Measurements from ENCODE around the gene CSH1.
A peak's percentile ranks its signal among the peaks of the same experiment; 100 is the strongest.
"Not testable (repeated sequence)": the region's sequence is repeated elsewhere in the genome, so short reads cannot be mapped to it uniquely, and the experiment has no call there.

Gene CSH1

DNA sequence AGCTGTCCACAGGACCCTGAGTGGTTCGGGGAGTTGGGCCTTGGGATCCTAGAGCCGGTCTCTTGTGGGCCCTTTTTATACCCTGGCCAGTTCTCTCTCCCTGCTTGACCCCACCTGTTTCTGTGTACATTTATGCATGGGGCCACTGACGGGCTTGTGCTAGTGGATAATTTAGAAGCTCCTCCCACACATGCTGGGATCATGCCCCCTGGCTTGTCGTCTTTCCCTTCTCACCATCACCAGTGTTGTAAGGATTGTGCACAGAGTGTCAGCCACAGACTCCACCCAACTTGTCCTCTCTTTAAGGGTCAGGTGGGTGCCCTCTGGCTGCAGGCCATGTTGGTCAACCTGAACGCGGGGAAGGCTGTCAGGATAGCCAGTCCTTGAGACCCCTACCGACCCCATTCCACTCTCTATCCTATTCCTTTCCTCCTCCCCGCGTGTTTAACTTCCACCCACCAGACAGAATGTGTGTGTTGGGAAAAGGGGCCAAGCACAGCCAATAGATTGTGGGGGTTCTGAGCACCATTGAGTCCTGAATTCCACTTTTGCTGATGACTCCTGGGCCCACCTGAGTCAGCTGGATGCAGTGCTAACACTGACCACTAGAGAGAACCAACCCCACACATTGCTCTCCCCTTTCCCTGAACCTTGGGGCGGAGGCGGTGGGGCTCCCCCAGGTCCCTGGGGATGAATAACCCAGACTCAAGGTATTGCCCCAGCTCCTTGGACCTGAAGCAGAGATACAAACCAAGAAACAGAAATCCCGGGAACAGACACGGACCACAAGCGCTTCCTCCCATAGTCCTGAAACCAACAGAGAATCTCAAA, at the start of gene CSH1:
Gene CSH1 (minus strand): TSS at position 51 of the 831 bp plus-strand sequence. CDS start 63 bp downstream, outside the sequence.
- not testable (repeated sequence) for DNase-seq

DNA sequence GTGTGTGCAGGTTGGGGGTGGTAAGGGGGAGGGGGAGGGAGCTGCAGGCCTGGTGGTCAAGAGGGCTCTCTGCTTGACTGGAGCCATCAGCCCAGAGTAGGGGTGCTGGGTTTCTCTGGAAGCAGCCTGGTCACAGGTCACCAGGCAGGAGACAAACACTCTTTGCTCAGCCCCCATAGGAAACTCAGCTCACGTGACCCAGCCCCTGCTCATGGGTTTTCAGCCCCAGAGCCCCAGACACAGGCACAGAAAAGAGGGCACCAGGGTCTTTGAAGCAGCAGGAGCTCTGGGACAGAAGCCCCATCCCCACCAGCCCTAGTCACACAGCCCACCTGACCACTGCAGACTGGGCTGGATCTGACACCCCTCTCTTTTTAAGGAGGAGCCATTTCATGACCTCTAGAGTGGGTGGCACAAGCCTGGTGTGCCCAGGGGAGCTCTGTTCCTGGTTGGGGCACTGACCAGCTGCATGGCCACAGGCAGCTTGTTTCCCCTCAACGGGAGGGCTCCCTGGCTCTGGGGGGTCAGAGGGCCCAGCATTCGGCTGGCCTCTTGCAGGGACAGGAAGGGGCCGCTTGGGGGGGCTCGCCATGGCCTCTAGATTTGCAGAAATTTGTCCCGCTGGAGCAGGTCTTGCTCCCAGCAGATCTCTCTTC, 49.5 kb upstream of the CSH1 start:
- DNase-seq, result no peak

DNA sequence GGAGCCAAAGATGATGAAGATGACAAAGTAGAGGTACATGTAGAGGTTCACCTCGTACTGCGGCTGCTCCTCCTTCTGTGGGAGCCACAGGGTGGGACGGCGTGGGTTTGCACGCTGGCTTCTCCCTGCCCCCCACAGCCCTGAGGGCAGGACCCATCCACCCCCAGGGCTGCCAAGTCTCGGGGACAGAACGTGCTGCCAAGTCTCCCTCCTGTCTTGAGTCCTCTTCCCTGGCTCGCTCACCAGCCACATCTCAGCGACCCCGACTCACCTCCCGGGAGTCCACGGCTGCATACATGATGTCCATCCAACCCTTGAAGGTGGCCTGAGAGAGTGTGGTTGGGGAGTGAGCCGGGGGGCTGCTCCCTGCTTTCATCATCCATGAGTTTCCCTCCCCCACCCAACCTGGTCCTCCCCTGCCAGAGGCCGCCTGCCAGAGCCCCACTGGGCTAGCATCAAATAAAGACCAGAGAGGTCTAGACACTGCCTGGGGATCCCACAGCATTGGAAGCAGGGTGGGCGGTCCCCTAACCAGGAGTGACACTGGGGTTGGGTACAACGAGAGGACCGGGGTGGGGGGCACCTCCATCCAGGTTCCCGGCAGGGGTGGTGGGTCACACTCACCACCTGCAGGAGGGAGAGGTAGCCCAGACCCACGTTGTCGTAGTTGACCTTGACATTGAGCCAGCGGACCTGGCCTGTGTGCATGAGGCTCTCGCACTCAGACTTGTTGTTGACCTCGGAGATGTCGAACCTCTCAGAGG, 48.5 kb upstream of the CSH1 start:
- no peak for DNase-seq

DNA sequence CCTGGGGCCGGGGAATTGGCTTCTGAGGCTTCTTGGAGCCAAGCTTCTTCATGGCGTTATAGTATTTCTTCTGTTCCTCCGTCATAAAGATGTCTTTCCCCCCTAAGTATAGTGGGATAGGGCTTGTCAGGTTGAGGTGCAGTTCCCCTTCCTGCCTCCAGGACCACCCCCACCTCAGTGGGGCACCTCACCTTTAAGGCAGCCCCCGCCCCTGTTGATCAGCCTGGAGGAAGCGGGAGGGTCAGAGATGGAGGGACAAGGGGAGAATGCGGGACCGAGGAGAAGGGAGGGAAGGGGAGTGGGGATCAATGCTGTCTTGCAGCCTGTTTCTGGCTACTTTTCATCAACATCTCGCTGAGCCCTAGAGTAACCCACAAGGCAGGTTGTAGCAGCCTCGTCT, 47.4 kb upstream of the CSH1 start:
- DNase-seq, result no peak

DNA sequence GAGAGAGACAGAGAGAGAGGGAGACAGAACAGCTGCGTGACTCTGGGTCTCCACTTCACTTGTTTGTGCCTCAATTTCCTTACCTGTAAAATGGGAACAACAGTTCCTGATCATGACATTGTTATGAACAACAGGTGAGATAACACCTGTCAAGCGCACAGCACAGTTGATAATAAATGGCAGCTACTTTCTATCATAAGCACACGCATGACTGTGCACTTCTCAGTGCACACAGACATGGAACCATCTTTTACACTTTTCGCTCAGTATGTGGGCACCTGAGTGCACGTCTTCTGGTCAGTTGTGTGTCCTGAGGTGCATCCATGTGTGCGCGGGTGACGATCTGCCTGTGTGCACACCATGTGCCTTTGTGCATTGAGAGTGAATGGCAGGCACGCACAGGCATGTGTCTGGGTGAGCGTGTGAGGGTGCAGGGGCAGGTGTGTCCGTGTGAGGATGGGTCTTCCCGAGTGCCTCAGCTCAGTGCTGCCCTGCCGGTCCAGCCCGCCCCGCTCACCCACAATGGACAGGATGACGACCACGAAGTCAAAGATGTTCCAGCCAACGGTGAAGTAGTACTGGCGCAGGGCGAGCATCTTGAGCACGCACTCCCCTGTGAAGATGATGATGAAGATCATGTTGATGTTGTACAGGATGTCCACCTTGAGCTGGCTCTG, 46.1 kb upstream of the CSH1 start:
- DNase-seq, result no peak

DNA sequence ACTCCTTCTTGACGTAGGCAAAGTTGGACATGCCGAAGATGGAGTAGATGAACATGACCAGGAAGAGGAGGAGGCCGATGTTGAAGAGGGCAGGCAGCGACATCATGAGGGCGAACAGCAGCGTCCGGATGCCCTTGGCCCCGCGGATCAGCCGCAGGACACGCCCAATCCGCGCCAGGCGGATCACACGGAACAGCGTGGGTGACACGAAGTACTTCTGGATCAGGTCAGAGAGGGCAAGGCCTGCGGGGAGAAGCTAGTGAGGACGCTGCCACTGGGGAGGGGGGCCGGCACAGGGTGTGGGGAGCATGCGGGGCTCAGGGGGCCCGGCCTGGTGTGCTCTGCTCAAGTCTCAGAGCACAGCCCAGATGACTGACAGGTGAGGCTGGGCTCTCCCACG, 45.4 kb upstream of the CSH1 start:
- DNase-seq, result no peak

DNA sequence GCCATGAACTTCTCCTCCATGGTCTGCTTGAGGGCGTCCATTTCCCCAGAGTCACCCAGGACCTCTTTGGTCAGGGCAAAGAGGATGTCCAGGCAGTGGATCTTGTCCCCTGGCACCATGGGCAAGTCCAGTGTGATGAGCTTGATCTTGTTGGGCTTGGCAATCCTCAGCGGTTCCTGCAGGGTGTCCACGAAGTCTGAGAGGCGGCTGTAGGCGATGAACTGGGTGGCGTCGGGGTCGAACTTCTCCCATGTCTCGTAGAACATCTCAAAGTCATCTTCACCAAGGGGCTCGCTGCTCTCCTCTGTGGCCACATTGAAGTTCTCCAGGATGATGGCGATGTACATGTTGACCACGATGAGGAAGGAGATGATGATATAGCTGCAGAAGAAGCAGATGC, 44.8 kb upstream of the CSH1 start:
- no peak for DNase-seq

DNA sequence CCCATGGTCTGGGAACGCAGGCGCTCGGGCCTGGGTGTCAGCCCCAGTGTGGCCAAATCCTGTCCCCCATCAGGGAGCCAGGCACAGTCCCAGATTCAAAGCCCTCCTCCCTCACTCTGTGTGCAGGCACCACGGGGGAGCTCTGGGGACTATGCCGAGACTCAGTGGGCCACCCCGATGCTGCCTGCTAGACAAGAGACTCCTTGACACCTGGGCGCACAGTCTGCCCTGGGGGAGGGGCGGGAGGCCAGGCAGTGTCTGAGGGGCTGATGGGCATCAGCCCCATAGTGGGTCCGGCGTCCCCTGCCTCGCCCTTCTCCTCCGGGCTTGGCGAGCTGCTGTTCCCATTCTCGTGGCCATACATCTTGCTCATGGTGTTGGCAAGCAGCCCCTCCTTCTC, 44.2 kb upstream of the CSH1 start:
- no peak for DNase-seq

DNA sequence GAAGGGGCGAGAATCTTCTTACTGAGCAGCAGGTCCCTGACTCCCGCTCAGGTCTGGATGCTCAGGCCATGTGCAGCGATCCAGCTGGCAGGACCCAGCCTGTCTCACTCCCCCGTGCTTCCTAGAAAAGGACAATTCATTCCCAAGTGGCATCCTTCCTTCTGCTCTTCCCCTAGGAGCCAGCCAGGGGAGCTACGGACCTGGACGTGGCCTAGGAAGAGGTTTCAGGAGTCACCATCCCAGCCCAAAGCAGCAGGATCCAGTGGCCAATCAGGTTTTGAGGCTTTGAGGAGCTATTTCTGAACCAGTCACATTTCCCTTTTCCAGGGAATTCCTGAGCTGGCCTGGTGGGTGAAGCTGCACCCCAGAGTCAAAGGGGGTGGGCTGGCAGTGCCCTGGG, 43.5 kb upstream of the CSH1 start:
- DNase-seq, result no peak

DNA sequence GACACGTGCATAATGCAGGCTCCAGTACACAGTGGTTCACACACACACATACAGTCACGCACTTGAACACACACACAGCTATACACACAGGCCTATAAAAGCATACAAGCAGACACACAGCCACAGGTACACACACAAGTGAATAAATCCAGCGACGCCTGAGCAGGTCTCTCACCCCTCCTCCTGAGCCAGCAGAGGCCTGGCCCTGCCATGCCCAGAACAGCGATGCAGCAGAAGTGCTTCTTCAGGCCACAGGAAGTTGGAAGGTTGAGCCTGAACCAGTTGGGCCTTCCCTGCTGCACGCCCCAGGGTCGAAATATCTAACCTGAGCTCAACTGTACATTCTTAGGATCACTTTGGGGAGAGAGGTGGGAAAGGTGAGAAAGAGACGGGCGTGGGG, 43.0 kb upstream of the CSH1 start:
- DNase-seq, result no peak

DNA sequence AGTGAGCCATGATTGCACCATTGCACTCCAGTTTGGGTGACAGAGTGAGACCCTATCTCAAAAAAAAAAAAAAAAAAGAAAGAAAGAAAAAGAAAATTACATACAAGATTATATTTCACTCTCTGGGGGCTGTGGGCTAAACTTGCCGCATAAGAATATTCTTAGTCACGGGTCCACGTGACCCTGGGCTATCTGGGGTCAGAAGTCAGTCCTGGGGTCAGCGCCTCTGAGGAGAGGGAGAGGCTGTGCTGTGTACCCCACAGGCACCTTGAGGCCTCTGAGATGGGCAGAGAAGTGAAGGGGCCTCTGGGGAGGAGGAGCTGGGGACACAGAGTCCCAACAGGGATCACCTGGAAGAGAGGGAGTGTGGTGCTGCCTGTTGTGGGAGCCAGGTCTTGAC, 41.5 kb upstream of the CSH1 start:
- no peak for DNase-seq

DNA sequence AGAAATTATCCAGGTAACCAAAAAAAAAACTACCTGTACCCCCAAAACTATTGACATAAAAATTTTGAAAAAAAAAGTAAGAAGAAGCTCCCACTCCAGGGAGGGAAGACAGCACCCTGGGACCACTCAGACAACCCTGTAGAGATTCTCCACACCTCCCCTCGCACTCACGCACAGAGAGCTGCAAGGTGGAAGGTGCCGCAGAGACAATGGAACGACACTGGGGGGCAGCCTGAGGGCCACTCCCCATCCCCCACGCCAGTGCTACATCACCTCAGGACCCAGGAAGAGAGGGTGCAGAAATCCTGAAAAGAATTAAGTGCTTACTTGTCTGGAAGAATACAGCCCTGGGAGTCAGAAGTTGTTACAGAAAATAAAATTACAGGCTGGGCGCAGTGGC, 40.9 kb upstream of the CSH1 start:
- DNase-seq, result no peak

DNA sequence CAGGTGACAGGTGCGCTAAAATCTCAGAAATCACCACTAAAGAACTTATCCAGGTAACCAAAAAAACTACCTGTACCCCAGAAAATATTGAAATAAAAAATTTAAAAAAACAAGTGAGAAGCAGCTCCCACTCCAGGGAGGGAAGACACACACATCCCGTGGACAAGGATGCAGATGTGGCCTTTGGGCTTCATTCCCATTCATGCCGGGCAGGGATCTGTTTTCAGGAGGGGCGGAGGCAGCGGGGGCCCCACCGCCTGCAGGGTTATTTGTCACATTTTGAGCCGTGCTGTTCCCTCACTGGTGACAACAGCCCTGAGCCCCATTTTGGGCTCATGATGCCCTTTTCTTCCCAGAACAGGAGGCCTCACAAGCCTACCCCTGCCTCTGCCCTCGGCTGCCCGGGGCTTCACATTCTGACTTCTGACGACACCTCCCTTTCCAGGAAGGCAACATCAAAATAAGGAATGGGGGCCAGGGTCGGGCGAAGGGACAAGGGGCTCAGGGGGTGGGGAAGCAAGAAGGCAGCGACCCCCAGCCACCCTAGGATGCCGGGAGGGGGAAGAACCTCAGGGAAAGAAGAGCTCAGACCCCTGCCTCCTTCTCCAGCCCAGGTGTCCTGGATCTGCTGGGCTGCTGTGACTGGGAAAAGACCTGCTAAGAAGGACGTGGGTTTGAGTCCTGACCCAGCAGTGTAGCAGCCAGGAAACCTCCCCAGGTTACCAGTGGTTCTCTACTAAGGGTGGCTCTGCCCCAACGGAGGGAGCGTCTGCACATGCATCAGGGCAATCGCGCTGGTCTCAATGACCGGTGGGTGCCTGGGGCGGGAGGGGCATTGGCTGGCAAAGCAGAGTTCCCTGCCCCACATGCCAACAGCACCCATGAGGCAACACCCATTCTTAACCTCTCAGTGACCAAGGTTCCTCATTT, 38.1 kb upstream of the CSH1 start:
- no peak for DNase-seq

DNA sequence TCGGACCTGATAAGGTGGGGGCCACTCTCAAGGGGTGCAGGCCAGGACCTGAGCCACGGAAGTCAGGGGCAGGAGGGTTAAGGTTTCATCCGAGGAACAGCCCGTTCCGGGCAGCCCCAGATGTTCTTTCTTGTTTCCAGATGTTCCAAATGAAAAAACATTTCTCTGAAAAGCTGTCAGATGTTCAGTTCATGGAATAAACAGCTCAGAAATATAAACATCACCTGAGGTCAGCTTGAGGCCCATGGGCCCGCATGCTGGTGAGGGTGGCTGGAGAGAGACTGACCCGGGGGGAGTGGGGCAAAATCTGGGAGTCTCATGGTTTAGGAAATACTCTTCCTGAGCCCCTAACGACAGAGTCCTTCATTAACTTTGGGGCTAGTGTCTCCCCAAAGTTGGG, 37.2 kb upstream of the CSH1 start:
- DNase-seq, result no peak

DNA sequence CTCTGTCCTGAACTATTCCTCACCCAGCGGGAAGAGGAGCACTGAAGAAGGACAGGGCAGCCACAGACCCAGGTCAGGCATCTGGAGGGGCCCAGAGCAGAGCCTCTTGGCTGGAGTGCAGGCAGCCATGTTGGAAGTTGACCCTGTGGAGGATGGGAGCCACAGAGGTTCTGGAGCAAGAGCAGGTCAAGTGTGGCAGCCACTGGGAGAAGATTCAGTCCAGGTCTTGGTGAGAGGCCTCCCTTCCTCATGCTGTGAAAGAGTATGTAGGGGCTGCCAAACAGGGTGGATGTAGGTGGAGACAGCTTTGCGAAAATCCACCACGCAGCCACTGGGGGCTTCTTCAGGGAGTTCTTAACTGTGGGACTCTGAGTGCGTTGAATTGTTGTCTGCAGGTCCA, 36.3 kb upstream of the CSH1 start:
- no peak for DNase-seq

DNA sequence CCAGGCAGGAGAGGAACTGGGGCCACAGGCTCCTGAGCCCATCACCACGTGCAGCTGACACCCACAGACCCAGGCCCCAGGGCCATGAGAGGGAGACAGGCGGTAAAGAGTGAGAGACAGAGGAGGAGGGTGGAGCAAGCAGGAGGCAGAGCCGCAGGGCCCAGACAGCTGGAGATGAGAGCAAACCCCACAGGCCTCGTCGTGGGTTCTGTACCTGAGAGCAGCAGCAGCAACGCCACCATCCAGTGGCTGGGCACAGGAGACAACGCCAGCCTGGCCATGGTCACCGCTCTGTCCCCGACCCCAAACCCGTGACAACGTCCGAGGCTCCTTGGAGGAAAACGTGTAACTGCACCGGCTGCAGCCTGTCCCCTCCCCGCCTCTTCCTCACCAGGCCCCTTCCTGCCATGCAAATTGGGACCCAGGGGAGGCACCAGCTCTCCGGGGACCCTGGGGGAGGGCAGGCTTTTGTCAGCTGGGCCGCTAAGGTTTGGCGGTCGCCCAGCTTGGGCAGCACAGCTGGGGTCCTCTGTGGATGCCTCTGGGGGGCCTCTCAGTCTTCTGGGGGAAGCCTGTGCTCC, 35.7 kb upstream of the CSH1 start, which contains the start of gene CD79B:
Gene CD79B (minus strand): TSS at position 351 of the 581 bp plus-strand sequence. CDS start 70 bp downstream, at position 281.
- DNase-seq, result peak; percentile 27

DNA sequence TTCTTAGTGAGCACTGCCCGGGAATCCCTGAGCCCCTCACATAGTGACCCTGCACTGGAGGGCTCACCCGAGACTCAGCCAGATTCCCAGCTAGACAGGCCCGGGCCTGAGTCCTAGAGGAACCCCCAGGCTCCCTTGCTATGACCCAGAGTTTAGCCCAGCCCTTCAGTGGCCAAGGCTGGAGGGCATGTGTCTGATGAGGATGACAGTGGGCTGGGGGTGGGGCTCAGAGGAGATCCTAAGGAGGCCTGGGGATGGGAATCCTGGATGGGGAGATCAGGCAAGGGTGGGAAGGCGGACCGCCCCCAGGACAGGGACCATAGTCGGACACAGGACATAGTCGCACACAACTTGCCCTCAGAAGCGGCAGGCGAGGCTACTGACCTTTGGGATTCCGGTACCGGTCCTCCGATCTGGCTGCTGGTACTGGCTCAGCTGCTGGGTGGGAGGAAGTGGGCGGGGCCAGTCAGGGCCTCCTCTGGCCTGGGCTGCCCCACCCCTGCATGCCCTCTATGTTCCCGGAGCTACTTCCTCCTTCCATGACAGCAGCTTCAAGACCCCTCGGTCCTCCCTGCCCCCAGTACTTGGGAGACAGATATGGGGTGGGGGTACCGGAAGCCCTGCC, 34.7 kb upstream of the CSH1 start:
- DNase-seq, result peak; percentile 62

DNA sequence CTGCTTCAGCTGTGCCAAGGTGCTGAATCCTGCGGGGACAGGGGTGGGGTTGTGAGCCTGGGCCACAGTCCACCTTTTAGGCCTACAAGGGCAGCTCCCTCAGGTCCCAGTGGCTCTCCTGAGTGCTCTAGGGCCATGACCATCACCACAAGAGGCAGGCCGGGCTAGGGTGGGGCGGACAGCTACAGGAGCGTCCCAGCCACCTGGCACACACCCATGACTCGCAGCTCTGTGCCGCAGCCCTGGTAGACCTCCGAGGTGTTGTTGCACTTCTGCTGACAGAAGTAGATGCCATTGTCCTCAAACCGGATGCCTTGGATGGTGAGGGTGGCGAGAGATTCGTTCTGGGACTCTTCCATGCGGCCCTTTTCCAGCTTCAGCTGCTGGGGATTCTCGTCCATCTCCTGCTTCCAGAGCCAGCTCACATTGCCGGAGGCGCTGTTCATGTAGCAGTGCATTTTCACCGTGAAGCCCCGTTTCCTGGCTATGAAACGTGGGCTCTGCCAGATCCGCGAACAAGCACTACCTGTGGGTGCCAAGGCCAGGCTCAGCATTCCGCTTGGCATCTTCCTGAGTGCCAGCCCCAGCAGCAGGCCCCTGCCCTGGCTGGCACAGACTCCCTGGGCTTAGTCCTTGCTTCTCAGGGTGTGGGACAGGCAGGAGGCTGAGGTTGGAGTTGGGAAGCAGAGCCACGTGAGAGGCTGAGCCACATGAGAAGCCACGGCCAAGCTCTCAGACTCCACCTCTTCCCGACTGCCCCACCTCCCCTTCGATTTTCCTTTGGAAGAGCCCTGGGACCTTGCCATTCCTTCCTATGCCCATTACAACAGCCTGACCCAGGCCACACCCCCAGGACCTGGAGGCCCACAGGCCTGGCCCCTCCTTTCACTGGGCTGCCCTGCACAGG, 33.7 kb upstream of the CSH1 start:
- DNase-seq, result no peak

DNA sequence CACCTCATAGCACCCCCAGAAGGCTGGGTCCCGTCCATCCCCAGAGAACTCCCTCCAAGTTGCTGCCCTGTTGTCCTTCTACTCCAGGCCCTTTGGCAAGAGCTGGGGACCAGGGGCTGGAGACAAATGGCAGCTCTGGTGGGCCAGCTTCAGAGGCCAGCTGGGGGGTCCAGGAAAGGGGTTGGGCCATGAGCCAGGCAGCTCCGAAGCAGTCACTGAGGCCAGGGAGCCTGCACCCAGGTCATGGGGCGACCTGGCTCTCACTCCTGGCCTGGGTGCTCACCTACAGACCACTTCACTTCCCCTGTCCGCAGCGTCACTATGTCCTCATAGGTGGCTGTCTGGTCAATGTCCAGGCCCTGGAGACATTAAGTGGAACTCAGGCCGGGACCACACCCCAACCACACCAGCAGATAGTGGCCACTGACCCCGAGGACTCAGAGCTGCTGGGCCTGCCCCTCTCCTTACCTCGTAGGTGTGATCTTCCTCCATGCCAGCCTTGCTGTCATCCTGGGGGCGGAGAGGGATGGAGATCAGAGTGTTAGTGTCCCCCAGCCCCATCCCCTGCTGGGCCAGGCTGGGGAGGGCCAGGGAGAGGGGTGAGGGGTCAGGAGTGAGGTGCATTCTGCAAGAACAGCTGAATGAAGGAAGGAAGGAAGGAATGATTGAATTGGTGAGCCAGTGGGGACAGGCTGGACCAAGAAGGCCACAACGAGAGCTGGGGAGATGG, 32.8 kb upstream of the CSH1 start:
- no peak for DNase-seq
